ENCODE results near the gene KCNJ12.

DNA sequence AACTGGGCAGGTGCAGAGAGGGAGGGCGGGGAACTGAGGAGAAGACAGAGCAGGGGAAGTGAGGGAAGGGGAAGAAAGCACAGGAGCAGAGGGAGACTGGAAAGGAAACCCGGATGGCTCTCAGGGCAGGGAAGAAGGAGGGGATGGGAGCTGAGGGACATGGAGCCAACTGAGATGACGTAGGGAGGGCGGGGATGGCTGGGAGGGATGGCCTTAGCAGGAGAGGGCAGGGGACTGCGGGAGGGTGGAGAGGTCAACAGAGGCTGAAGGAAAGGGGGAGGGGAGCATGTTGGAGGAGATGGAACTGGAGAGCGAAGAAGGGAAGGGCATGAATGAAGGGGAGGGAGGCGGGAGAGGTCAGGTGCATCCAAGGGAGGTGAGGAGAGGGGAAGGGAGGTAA, 81.9 kb downstream of the KCNJ12 start:
- TF ChIP-seq POLR2A (IDR thresholded peaks at IDR 0.05; ENCODE audit: borderline replicate concordance, extremely low read depth, insufficient read depth, insufficient read length) (no peak), ZNF274 (IDR thresholded peaks at IDR 0.05; ENCODE audit: low read depth, low read length) (no peak), SP1 (IDR thresholded peaks at IDR 0.05; ENCODE audit: low read depth) (no peak), POLR2AphosphoS5 (IDR thresholded peaks at IDR 0.05; ENCODE audit: low read depth, low read length) (no peak), ELF1 (IDR thresholded peaks at IDR 0.05; ENCODE audit: borderline replicate concordance, low read depth) (no peak), EZH2phosphoT487 (IDR thresholded peaks at IDR 0.05; ENCODE audit: borderline replicate concordance) (no peak)
- TF ChIP-seq, protein P1, sequence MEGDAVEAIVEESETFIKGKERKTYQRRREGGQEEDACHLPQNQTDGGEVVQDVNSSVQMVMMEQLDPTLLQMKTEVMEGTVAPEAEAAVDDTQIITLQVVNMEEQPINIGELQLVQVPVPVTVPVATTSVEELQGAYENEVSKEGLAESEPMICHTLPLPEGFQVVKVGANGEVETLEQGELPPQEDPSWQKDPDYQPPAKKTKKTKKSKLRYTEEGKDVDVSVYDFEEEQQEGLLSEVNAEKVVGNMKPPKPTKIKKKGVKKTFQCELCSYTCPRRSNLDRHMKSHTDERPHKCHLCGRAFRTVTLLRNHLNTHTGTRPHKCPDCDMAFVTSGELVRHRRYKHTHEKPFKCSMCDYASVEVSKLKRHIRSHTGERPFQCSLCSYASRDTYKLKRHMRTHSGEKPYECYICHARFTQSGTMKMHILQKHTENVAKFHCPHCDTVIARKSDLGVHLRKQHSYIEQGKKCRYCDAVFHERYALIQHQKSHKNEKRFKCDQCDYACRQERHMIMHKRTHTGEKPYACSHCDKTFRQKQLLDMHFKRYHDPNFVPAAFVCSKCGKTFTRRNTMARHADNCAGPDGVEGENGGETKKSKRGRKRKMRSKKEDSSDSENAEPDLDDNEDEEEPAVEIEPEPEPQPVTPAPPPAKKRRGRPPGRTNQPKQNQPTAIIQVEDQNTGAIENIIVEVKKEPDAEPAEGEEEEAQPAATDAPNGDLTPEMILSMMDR (IDR thresholded peaks at IDR 0.05 in 2 of 3, conservative IDR thresholded peaks at IDR 0.05 in 1 of 3; ENCODE audit: borderline replicate concordance in 1 of 3, insufficient read depth in 1 of 3, low read depth in 2 of 3, low read length in 2 of 3): no peak

Data from HCT116 (cell line).